Kidney tubule cell (primary cell): ENCODE results near the gene ST6GALNAC6.

Experiments
- DNase-seq: peaks from one replicate; pipeline ENCODE4 v3.0.0-alpha.2; 2018; ENCODE audit warnings: low spot score

The ST6GALNAC6 gene, protein sequence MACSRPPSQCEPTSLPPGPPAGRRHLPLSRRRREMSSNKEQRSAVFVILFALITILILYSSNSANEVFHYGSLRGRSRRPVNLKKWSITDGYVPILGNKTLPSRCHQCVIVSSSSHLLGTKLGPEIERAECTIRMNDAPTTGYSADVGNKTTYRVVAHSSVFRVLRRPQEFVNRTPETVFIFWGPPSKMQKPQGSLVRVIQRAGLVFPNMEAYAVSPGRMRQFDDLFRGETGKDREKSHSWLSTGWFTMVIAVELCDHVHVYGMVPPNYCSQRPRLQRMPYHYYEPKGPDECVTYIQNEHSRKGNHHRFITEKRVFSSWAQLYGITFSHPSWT

GRCh38 chr9:127899128-127899943, at the start of gene ST6GALNAC6:
Gene ST6GALNAC6 (minus strand): TSS chr9:127899603. CDS start chr9:127897981, 1,622 bp downstream.
- DNase-seq = peak; percentile 76

- no peak for DNase-seq
These were observed 48.7 kb upstream of the ST6GALNAC6 start for GRCh38 chr9:127947841-127948710.

GRCh38 chr9:127946728-127947127, 47.3 kb upstream of the ST6GALNAC6 start:
- DNase-seq = no peak

DNA sequence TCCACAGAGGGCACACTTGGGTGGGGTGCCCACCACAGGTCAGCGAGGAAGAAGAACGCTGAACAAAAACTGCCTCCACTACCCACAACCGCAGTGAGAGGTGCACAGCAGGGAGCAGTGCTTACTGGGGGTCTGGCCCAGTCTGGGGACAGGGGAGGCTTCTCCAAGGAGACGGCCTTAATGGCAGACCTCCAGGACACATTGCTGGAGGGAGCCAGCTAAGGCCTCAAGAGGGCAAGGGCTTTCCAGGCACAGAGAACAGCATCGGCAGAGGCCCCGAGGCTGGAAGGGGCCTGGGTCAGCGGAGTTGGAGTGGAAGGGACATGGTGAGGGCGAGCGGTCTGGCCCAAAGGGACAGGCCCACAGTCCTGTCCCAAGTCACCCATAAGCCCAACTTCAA, 46.5 kb upstream of the ST6GALNAC6 start:
- no peak for DNase-seq

DNA sequence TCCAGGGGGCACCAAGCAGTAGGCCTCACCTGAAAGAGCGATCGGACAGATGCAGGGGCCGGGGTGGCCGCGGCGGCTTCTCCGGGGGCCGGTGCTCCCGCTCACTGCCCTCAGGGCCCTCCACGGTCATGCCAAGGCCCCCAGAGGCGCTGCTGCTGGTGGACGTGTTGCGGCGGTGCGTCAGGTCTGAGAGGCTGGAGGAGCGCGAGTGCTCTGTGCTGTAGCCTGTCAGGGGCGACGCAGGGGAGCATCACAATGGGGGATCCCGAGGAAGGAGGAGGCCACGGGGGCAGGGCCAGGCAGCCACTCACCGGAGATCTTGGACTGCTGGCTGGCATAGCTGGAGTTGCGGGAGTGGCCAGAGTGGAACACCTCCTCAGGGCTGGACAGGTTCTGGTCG, 45.9 kb upstream of the ST6GALNAC6 start:
- DNase-seq = no peak

- DNase-seq = no peak
These were observed 45.3 kb upstream of the ST6GALNAC6 start for GRCh38 chr9:127944586-127945218.

GRCh38 chr9:127943731-127944144, 44.3 kb upstream of the ST6GALNAC6 start:
- peak; percentile 69 for DNase-seq

- no peak for DNase-seq
These were observed 43.7 kb upstream of the ST6GALNAC6 start for GRCh38 chr9:127943011-127943662.

- DNase-seq = peak; percentile 63
These were observed 43.0 kb upstream of the ST6GALNAC6 start for GRCh38 chr9:127942216-127943010.

GRCh38 chr9:127941961-127942215, 42.5 kb upstream of the ST6GALNAC6 start:
- no peak for DNase-seq

- DNase-seq = no peak
These were observed 41.9 kb upstream of the ST6GALNAC6 start for GRCh38 chr9:127941062-127941960.

- no peak for DNase-seq
These were observed 41.2 kb upstream of the ST6GALNAC6 start for GRCh38 chr9:127940593-127940992.

DNA sequence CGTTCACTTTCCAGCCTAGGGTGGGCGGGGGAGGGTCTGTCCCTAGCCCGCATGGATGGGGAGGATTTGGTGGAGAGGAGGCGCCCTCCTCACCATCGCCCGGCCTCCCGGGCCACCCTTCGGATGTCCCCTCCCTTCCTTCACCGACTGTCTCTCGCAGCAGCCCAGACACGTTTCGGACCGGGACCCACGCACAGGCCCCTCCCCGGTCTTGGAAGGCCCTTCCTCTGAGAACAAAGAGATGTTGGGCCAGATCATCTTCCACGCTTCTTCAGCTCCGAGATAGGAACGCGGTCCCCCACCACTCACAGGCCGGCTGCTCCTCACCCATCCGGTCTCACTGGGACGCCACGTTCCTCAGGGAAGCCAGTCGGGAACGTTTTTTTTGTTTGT, 38.9 kb upstream of the ST6GALNAC6 start:
- DNase-seq = no peak

- DNase-seq = peak; percentile 86
These were observed 38.2 kb upstream of the ST6GALNAC6 start, which contains the start of gene DPM2 for GRCh38 chr9:127937388-127938297. Gene DPM2 (minus strand): TSS chr9:127937854. CDS start chr9:127937820, 34 bp downstream.

DNA sequence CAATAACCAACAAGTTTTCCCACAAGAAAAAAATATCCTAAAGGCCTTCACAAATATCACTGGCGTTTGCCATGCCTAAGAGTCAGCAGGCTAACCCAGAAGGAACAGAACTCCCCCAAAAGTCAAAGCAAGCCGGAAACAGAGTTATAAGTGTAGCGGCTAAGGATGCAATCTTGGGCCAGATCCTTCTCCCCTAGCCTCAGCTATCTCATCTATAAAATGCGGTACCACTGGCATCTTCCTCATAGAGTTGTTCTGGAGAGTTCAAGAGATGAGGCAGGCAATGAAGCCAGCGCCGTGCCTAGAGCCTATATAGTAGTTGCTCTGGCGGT, 37.6 kb upstream of the ST6GALNAC6 start:
- no peak for DNase-seq

- DNase-seq = no peak
These were observed 37.0 kb upstream of the ST6GALNAC6 start for GRCh38 chr9:127936347-127936852.

DNA sequence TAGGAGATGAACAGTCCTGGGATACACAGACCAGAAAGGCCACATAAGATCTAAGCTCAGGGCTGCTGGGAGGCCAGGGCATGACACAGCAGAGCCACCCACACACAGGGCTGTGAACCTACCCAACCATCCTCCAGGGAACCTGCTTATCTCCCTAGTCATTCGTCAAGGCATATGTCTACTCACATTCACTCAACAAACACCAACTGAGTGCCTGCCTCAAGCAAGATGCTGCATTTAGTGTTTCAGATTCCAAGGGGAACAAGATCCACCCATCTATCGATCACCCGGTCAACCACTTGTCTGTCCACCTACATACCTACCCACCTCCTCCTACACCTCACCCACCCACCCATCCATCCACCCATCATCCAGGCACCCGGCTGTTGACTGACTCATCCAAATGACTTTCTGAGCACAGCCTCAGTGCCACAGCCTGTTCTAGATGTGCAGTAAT, 36.4 kb upstream of the ST6GALNAC6 start:
- DNase-seq = no peak

- no peak for DNase-seq
These were observed 35.6 kb upstream of the ST6GALNAC6 start for GRCh38 chr9:127934986-127935385.
